GM23338 (cell line): ENCODE data around the gene U2AF1L4. TPM values are rescaled to one million over a fixed set of nuclear protein-coding genes. Genes with fewer than 3 reads are reported as not detected.

Experiments
- ATAC-seq: fragments of 200-7000 bp; cut with Tn5 transposase; 3 replicates; pipeline ENCODE4 v1.9.1; 2020
- DNase-seq: peaks from one replicate; pipeline ENCODE4 v3.0.0-alpha.2; 2015; ENCODE audit warnings: low spot score
- H2AFZ ChIP-seq: fragments of 200-600 bp; sonication (generic); 2 replicates; pipeline ENCODE4 v1.8.0; 2016; ENCODE audit warnings: antibody characterized with exemption, mild to moderate bottlenecking, moderate library complexity
- H3F3A ChIP-seq: fragments of 200-600 bp; sonication (generic); replicated peaks from 2 replicates; pipeline ENCODE4 v1.8.0; 2017; ENCODE audit warnings: antibody characterized with exemption, mixed run types, low read depth
- H3K27ac ChIP-seq: fragments of 200-600 bp; sonication (generic); 2 replicates; pipeline ENCODE4 v1.6.1; 2016; ENCODE audit warnings: low read depth
- H3K27me3 ChIP-seq: fragments of 200-600 bp; sonication (generic); 2 replicates; pipeline ENCODE4 v1.8.0; 2016; ENCODE audit warnings: mild to moderate bottlenecking, mixed run types, moderate library complexity; ENCODE audit not compliant: insufficient read depth
- H3K36me3 ChIP-seq: fragments of 200-600 bp; sonication (generic); 2 replicates; pipeline ENCODE4 v1.8.0; 2016; ENCODE audit warnings: mild to moderate bottlenecking; ENCODE audit not compliant: insufficient read depth
- H3K4me1 ChIP-seq: fragments of 200-600 bp; sonication (generic); 2 replicates; pipeline ENCODE4 v1.8.0; 2016; ENCODE audit warnings: mild to moderate bottlenecking, moderate library complexity; ENCODE audit not compliant: insufficient read depth
- H3K4me2 ChIP-seq: fragments of 200-600 bp; sonication (generic); 2 replicates; pipeline ENCODE4 v1.7.1; 2017; ENCODE audit warnings: mixed run types
- H3K4me3 ChIP-seq: fragments of 200-600 bp; sonication (generic); 2 replicates; pipeline ENCODE4 v1.6.1; 2016; ENCODE audit warnings: mixed run types
- H3K79me2 ChIP-seq: fragments of 200-600 bp; sonication (generic); replicated peaks from 2 replicates; pipeline ENCODE4 v1.8.0; 2017; ENCODE audit warnings: mild to moderate bottlenecking; ENCODE audit not compliant: insufficient read depth
- H3K9me2 ChIP-seq: fragments of 200-600 bp; sonication (generic); 2 replicates; pipeline ENCODE4 v1.8.0; 2017; ENCODE audit not compliant: insufficient read depth
- H4K20me1 ChIP-seq: fragments of 200-600 bp; sonication (generic); replicated peaks from 2 replicates; pipeline ENCODE4 v1.8.0; 2017; ENCODE audit warnings: mild to moderate bottlenecking; ENCODE audit not compliant: insufficient read depth
- H3K27ac Mint-ChIP-seq: 2 replicates; pipeline ENCODE4 v1.8.0; 2020; ENCODE audit warnings: inconsistent platforms, mild to moderate bottlenecking, moderate library complexity, mixed read lengths
- H3K27me3 Mint-ChIP-seq: 3 replicates; pipeline ENCODE4 v1.8.0; 2022; ENCODE audit warnings: low read depth, mild to moderate bottlenecking, moderate library complexity, mixed read lengths, inconsistent platforms; ENCODE audit not compliant: insufficient read depth, poor library complexity
- H3K36me3 Mint-ChIP-seq: 3 replicates; pipeline ENCODE4 v1.8.0; 2021; ENCODE audit warnings: low read depth, mild to moderate bottlenecking, inconsistent platforms, moderate library complexity, mixed read lengths
- H3K4me1 Mint-ChIP-seq: 3 replicates; pipeline ENCODE4 v1.8.0; 2020; ENCODE audit warnings: mild to moderate bottlenecking, inconsistent platforms, mixed read lengths
- H3K4me3 Mint-ChIP-seq: 3 replicates; pipeline ENCODE4 v1.8.0; 2021; ENCODE audit warnings: moderate library complexity, mild to moderate bottlenecking, inconsistent platforms, mixed read lengths
- H3K9me3 Mint-ChIP-seq: 3 replicates; pipeline ENCODE4 v1.8.0; 2020; ENCODE audit warnings: moderate library complexity, mild to moderate bottlenecking, inconsistent platforms, mixed read lengths
- CREB1 ChIP-seq: fragments of 250-450 bp; sonication (Bioruptor Pico); IDR thresholded peaks from 2 replicates; pipeline ENCODE4 v1.5.0; 2020; ENCODE audit warnings: low read depth, mild to moderate bottlenecking, moderate library complexity
- CTCF ChIP-seq, 2 experiments: fragments of 200-600 bp in 1 of 2; sonication (generic) in 1 of 2; conservative IDR thresholded peaks; 2 replicates each; pipeline versions ENCODE4 v1.5.1 to v1.6.1; 2016 to 2017; ENCODE audit warnings: antibody characterized with exemption in 2 of 2, low read depth in 2 of 2, mild to moderate bottlenecking in 2 of 2, moderate library complexity in 1 of 2
- ETS1 ChIP-seq: IDR thresholded peaks from 2 replicates; pipeline ENCODE4 v1.6.1; 2016; ENCODE audit warnings: antibody characterized with exemption
- EZH2 ChIP-seq: fragments of 200-600 bp; sonication (generic); IDR thresholded peaks from one replicate; pipeline ENCODE4 v1.8.0; 2017; ENCODE audit warnings: antibody characterized with exemption, mild to moderate bottlenecking, low read depth; ENCODE audit not compliant: unreplicated experiment
- EZH2phosphoT487 ChIP-seq: fragments of 200-600 bp; sonication (generic); IDR thresholded peaks from one replicate; pipeline ENCODE4 v1.8.1; 2018; ENCODE audit warnings: antibody characterized with exemption; ENCODE audit not compliant: unreplicated experiment
- JUNB ChIP-seq: IDR thresholded peaks from one replicate; pipeline ENCODE4 v1.6.1; 2016; ENCODE audit warnings: antibody characterized with exemption; ENCODE audit not compliant: unreplicated experiment
- NANOG ChIP-seq: IDR thresholded peaks from 2 replicates; pipeline ENCODE4 v1.6.1; 2016; ENCODE audit warnings: antibody characterized with exemption, borderline replicate concordance
- POLR2AphosphoS5 ChIP-seq: IDR thresholded peaks from 2 replicates; pipeline ENCODE4 v1.6.1; 2016; ENCODE audit warnings: antibody characterized with exemption, low read depth
- REST ChIP-seq: IDR thresholded peaks from one replicate; pipeline ENCODE4 v1.6.1; 2018; ENCODE audit warnings: antibody characterized with exemption; ENCODE audit not compliant: unreplicated experiment
- STAT1 ChIP-seq: IDR thresholded peaks from one replicate; pipeline ENCODE4 v1.6.1; 2016; ENCODE audit warnings: antibody characterized with exemption; ENCODE audit not compliant: unreplicated experiment
- ZNF114 ChIP-seq: fragments of 250-450 bp; sonication (Bioruptor Pico); IDR thresholded peaks from 2 replicates; pipeline ENCODE4 v1.5.0; 2020; ENCODE audit warnings: mild to moderate bottlenecking, moderate library complexity
- ZNF331 ChIP-seq: fragments of 250-450 bp; sonication (Bioruptor Pico); IDR thresholded peaks from 2 replicates; pipeline ENCODE4 v1.5.0; 2020; ENCODE audit warnings: low read depth, mild to moderate bottlenecking, moderate library complexity
- ZNF462 ChIP-seq: fragments of 250-450 bp; sonication (Bioruptor Pico); IDR thresholded peaks from 2 replicates; pipeline ENCODE4 v1.5.0; 2020; ENCODE audit warnings: mild to moderate bottlenecking, moderate library complexity
- polyA plus RNA-seq: library from polyadenylated mRNA; unstranded; fragments of >200 nt; fragmentation: Nextera tagmentation; extraction: Ambion mirVana; gene quantifications from 2 replicates; pipeline ENCODE4 v1.2.1, GENCODE V29; 2016
- total RNA-seq: library from RNA; depleted of rRNA; stranded (reverse); fragments of >200 nt; shearing (Covaris generic); gene quantifications from 2 replicates; pipeline ENCODE4 v1.2.3, GENCODE V29; 2014

Gene U2AF1L4
- total and polyA plus RNA-seq, 2 experiments from 2014 or later: 13.1 to 23.7 TPM

- TF ChIP-seq EZH2phosphoT487 (no peak), EZH2 (no peak), ZNF462 (CRISPR knock-in tag) (no peak), NANOG (no peak), CREB1 (CRISPR knock-in tag) (no peak), JUNB (no peak), CTCF (conservative IDR thresholded peaks at IDR 0.05; ENCODE audit: low read depth in 2 of 2) (no peak), REST (no peak), STAT1 (no peak), POLR2AphosphoS5 (no peak), ZNF114 (CRISPR knock-in tag) (no peak), ETS1 (no peak), ZNF331 (no peak)
- H3F3A ChIP-seq: peaks cover 7% of the 10 kb centered on the region; the same call in 1 of the 2 replicates
- peaks cover 23% of the 10 kb centered on the region for H3K4me1 ChIP-seq
- H3K27me3 ChIP-seq: peaks cover 16% of the 10 kb centered on the region
- DNase-seq (peak; percentile 62), ATAC-seq (peak; percentile 3; the same call in 1 of the 3 replicates)
- peak overlapping the region; percentile 89 for H3K4me2 ChIP-seq
- no peaks in the 10 kb centered on the region for H3K9me2 ChIP-seq
- no peak overlapping the region for H3K27ac ChIP-seq
- H4K20me1 ChIP-seq: no peaks in the 10 kb centered on the region
- peak overlapping the region; percentile 65 for H3K4me3 ChIP-seq
- no peak overlapping the region; the same call in 1 of the 2 replicates for H2AFZ ChIP-seq
- Mint-ChIP-seq H3K27ac (no peak overlapping the region; the same call in 1 of the 2 replicates), H3K27me3 (peaks cover 23% of the 10 kb centered on the region), H3K4me3 (peak overlapping the region; percentile 76), H3K36me3 (no peaks in the 10 kb centered on the region), H3K9me3 (no peaks in the 10 kb centered on the region; the same call in 2 of the 3 replicates), H3K4me1 (peaks cover 34% of the 10 kb centered on the region)
- H3K36me3 ChIP-seq: no peaks in the 10 kb centered on the region
- no peaks in the 10 kb centered on the region for H3K79me2 ChIP-seq
Observed at GRCh38 chr19:35776102-35776788, 31.0 kb upstream of the U2AF1L4 start.
